ENCODE data around the gene GLI3. TPM values are rescaled to one million over a fixed set of nuclear protein-coding genes. Genes with fewer than 3 reads are reported as not detected.

GLI3 gene
- total RNA-seq, 1 donor from 2014 or later: 9.0 TPM

DNA sequence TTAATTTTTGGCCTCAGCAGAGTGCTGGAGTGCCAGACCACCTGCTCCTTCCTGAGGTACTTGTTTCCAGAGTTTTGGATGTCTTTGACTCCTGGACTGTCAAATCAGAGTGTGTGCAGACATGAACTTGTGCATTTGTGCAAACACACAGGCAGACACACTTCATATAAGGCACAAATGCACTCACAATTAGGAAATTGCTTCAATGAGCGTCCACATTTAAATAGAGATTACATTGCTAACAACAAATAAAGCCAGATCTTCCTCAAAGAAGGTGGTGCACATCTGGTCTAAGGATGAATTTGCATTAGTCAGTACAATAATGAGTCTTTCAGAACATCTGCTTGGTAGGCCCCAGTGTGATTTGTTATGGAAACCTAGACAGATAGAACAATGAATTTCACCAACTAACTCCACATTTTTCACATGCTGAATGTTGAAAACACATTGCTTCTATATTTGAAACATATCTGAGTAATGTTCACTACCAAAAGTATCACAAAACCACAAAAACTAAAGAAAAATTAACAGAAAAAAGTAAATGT lies 267.4 kb downstream of the GLI3 start:
- no peaks in the 10 kb centered on the region for H3K4me1 Mint-ChIP-seq (ENCODE audit: low read depth)
- peaks cover 17% of the 10 kb centered on the region for H3K27me3 Mint-ChIP-seq
- H3K36me3 Mint-ChIP-seq (ENCODE audit: insufficient read depth): peaks cover 1% of the 10 kb centered on the region
- no peak overlapping the region for H3K4me3 Mint-ChIP-seq (ENCODE audit: low read depth)
- DNase-seq (ENCODE audit: low spot score, unreplicated experiment): no peak
- no peak overlapping the region for H3K27ac Mint-ChIP-seq
- TF ChIP-seq, protein P1, sequence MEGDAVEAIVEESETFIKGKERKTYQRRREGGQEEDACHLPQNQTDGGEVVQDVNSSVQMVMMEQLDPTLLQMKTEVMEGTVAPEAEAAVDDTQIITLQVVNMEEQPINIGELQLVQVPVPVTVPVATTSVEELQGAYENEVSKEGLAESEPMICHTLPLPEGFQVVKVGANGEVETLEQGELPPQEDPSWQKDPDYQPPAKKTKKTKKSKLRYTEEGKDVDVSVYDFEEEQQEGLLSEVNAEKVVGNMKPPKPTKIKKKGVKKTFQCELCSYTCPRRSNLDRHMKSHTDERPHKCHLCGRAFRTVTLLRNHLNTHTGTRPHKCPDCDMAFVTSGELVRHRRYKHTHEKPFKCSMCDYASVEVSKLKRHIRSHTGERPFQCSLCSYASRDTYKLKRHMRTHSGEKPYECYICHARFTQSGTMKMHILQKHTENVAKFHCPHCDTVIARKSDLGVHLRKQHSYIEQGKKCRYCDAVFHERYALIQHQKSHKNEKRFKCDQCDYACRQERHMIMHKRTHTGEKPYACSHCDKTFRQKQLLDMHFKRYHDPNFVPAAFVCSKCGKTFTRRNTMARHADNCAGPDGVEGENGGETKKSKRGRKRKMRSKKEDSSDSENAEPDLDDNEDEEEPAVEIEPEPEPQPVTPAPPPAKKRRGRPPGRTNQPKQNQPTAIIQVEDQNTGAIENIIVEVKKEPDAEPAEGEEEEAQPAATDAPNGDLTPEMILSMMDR (IDR thresholded peaks at IDR 0.05; ENCODE audit: unreplicated experiment): no peak
- no peaks in the 10 kb centered on the region for H3K9me3 Mint-ChIP-seq (ENCODE audit: low read depth)

DNA sequence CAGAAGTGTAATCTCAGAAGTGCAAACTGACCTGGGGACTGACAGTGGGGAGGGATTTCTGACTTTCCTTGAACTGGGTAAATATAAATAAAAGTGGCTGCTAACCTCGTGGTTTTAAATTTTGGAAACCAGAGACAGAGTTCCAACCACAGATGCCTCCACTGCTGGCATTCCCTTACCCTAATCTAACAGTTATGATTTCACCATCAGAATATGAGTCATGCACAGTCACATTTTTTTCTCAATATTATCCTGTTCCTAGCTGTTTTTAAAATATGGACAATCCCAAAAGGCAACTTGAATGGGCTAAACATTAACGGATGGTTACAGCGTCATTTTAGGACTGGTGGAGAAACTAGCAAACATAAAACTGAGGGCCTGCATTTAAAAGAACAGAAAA lies 269.9 kb downstream of the GLI3 start:
- peaks cover 3% of the 10 kb centered on the region for H3K36me3 Mint-ChIP-seq (ENCODE audit: insufficient read depth)
- no peak for DNase-seq (ENCODE audit: low spot score, unreplicated experiment)
- H3K9me3 Mint-ChIP-seq (ENCODE audit: low read depth): no peaks in the 10 kb centered on the region
- TF ChIP-seq, protein P1 (IDR thresholded peaks at IDR 0.05; ENCODE audit: unreplicated experiment): no peak
- H3K27me3 Mint-ChIP-seq: peaks cover 12% of the 10 kb centered on the region
- H3K27ac Mint-ChIP-seq: no peak overlapping the region
- H3K4me1 Mint-ChIP-seq (ENCODE audit: low read depth): no peaks in the 10 kb centered on the region
- no peak overlapping the region for H3K4me3 Mint-ChIP-seq (ENCODE audit: low read depth)

DNA sequence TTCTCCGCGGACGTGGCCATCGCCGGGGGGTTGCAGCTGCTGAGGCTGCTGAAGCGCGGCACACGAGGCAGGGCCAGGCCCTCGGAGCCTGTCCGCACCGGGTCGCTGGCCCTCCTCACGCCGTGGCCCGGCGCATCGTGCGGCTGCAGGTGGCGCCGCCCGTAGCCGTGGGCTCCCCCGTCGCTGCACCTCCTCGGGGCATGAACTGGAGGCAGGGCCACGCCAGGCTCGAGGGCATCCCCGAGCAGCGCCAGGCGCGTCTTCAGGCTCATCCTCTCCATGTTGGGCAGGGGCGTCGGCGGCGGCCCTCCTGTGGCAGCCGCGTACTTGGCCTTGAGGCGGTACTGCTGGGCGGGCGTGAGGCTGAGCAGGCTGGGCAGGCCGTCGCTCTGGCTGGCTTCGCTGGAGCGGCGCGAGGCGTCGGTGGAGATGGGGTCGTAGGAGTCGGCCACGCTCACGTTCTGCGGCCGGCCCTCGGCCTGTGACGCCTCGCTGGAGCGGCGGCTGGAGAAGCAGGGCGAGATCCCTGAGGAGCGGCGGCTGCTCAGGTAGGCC lies 271.0 kb downstream of the GLI3 start:
- Mint-ChIP-seq H3K4me3 (ENCODE audit: low read depth) (no peak overlapping the region), H3K36me3 (ENCODE audit: insufficient read depth) (peaks cover 3% of the 10 kb centered on the region), H3K9me3 (ENCODE audit: low read depth) (no peaks in the 10 kb centered on the region), H3K4me1 (ENCODE audit: low read depth) (no peaks in the 10 kb centered on the region), H3K27ac (no peak overlapping the region), H3K27me3 (peaks cover 4% of the 10 kb centered on the region)
- no peak for DNase-seq (ENCODE audit: low spot score, unreplicated experiment)
- TF ChIP-seq, protein P1 (IDR thresholded peaks at IDR 0.05; ENCODE audit: unreplicated experiment): no peak

DNA sequence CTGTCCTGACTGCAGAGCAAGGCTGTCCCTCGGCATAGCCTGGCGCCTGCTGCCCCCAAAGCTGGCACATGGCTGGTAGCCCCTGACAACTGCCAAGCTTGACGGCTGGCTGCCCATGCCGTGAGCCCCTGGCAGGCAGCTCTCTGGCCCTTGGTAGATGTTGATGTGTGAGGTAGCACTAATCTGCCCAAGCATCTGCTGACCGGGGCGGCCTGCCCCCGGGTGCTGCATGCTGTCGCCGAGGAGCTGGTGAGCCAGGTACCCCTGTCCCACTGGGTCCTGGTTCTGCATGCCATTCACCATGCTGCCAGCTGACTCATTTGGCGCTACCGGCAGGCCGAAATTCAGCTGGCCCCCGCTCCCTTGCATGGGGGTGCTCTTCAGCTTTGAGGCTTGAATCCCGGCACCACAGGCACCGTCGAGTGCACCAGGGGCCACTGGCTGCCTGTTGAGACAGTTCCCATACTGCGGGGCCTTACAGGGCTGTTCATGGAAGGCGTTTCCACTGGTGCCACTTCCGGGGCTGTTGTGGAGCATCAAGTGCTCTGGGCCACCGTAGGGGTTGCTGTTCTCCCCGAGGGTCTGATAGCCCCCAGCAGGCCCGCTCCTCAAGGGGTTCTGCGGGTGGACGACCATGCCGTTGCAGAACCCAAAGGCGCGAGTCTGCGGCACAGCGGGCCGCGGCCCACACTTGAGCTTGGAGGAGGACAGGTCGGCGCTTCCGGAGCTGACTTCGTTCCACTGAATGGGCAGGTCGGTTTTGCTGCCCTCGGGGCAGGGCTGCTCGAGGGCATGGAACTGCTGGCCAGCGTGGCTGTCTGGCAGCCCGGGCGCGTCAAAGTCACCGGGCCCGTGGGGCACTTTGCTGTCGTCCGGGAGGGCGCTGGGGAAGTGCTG lies 271.9 kb downstream of the GLI3 start:
- peaks cover 4% of the 10 kb centered on the region for H3K27me3 Mint-ChIP-seq
- TF ChIP-seq, protein P1 (IDR thresholded peaks at IDR 0.05; ENCODE audit: unreplicated experiment): no peak
- peaks cover 3% of the 10 kb centered on the region for H3K36me3 Mint-ChIP-seq (ENCODE audit: insufficient read depth)
- no peak overlapping the region for H3K27ac Mint-ChIP-seq
- DNase-seq (ENCODE audit: low spot score, unreplicated experiment): no peak
- H3K4me3 Mint-ChIP-seq (ENCODE audit: low read depth): no peak overlapping the region
- no peaks in the 10 kb centered on the region for H3K9me3 Mint-ChIP-seq (ENCODE audit: low read depth)
- H3K4me1 Mint-ChIP-seq (ENCODE audit: low read depth): no peaks in the 10 kb centered on the region

DNA sequence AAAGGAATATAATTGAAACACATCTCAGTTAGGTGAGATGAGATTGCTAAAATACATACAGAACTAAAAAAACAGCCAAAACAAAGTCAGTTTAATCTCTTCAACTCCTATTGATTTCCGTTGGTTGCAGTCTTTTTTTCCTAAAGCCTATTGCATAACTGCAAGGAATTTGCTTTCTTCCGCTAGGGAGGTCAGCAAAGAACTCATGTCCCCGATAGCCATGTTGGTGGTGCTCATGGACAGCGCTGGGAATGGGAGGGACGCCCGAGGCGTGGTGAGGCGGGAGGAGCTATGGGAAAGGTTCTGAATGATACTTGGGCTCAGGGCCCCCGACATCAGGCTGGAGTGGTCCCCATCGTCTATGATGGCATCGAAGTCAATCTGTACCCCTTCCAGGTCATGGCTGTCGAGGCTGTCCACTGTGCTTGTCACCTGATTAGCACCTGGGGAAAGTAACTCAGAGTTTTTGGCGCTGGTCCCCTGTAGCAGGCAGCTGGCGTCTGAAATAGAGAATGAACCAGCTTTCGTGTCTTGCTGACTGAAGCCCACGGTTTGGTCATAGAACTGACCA lies 272.7 kb downstream of the GLI3 start:
- H3K4me1 Mint-ChIP-seq (ENCODE audit: low read depth): no peaks in the 10 kb centered on the region
- H3K27me3 Mint-ChIP-seq: peaks cover 5% of the 10 kb centered on the region
- DNase-seq (ENCODE audit: low spot score, unreplicated experiment): no peak
- H3K36me3 Mint-ChIP-seq (ENCODE audit: insufficient read depth): peaks cover 3% of the 10 kb centered on the region
- H3K27ac Mint-ChIP-seq: no peak overlapping the region
- TF ChIP-seq, protein P1 (IDR thresholded peaks at IDR 0.05; ENCODE audit: unreplicated experiment): no peak
- no peaks in the 10 kb centered on the region for H3K9me3 Mint-ChIP-seq (ENCODE audit: low read depth)
- no peak overlapping the region for H3K4me3 Mint-ChIP-seq (ENCODE audit: low read depth)
